MM.1S (cell line): ENCODE results near the gene FAM117B.

Experiments
- CTCF ChIP-seq: fragments of 300-600 bp; sonication (generic); IDR thresholded peaks from 2 replicates; pipeline ENCODE4 v1.5.1; 2016; ENCODE audit warnings: antibody characterized with exemption, low read length, mixed read lengths
- EZH2phosphoT487 ChIP-seq: fragments of 300-600 bp; sonication (generic); IDR thresholded peaks from 2 replicates; pipeline ENCODE4 v1.6.1; 2018; ENCODE audit warnings: antibody characterized with exemption, low read length

DNA sequence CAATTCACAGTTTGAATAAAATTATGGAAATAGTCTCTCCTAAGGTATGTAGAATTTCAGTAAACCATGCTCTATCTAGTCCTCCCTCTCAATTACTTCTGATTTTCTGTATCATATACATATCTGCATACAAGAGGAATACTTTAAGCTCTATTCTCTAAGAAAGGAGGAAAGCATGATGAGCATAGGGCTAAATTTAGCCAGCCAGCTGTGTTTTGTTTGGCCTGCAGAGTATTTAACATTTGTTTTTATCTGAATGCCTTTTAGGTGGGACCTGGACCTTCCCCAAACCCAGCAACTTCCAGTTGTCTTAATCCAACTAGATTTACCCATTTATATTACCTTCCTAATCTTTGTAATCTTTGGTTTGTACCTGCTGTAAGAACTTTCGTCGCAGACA is 42.2 kb upstream of the FAM117B start:
- TF ChIP-seq CTCF = no peak
- no peak for TF ChIP-seq EZH2phosphoT487
